C4-2B (cell line): ENCODE results near the gene ADCY9.

Source experiments
- CTCF ChIP-seq: fragments of 450-650 bp; conservative IDR thresholded peaks from 2 replicates; pipeline ENCODE4 v1.5.1; 2017; ENCODE audit warnings: mild to moderate bottlenecking
- ZFX ChIP-seq: fragments of 450-650 bp; IDR thresholded peaks from 2 replicates; pipeline ENCODE4 v1.6.1; 2017

GRCh38 chr16:3982216-3982615 lies 134.0 kb downstream of the ADCY9 start:
- no peak for TF ChIP-seq CTCF
- TF ChIP-seq ZFX = no peak
